ENCODE results near the gene FAM193A.
A peak's percentile ranks its signal among the peaks of the same experiment; 100 is the strongest.
"Not testable (repeated sequence)": the region's sequence is repeated elsewhere in the genome, so short reads cannot be mapped to it uniquely, and the experiment has no call there.

The FAM193A gene

GRCh38 chr4:2515830-2516550, 20.5 kb upstream of the FAM193A start:
- DNase-seq, result no peak

- no peak for DNase-seq
These were observed 19.8 kb upstream of the FAM193A start for GRCh38 chr4:2516635-2517034.

DNA sequence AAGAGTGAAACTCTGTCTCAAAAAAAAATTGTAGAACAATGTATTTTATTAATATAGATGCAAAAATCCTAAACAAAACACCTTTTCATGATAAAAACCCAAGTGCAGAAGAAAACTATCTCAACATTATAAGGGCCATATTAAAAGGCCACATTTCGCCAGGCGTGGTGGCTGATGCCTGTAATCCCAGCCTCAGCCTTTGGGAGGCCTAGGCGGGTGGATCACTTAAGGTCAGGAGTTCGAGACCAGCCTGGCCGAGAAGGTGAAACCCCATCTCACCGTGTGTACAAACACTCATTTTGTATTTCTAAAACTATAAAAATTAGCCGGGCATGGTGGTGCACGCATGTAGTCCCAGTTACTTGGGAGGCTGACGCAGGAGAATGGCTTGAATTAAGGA, 9.9 kb upstream of the FAM193A start:
- DNase-seq, result no peak

DNA sequence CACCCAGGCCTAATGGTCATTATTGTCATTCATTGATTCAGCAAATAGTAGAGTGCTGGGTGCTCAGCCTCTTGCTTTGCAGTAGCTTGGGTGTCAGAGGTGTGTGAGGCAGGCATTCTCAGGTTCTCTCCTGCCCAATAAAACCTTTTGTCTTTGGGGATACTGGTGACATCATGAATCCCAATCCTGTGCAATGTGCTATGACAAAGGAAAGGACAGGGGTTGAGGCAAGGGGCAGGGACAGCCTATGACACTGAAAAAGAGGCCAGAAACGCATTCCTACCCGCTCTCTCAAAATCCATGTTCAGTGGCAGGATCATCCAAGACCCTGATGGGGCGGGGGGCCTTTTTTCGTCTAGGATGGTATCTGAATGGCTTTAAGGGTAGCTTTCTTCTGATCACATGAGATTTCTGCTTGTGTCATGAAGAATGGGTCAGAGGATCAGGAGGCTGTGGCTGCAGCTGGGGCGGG, 1.5 kb upstream of the FAM193A start:
- DNase-seq, result no peak

DNA sequence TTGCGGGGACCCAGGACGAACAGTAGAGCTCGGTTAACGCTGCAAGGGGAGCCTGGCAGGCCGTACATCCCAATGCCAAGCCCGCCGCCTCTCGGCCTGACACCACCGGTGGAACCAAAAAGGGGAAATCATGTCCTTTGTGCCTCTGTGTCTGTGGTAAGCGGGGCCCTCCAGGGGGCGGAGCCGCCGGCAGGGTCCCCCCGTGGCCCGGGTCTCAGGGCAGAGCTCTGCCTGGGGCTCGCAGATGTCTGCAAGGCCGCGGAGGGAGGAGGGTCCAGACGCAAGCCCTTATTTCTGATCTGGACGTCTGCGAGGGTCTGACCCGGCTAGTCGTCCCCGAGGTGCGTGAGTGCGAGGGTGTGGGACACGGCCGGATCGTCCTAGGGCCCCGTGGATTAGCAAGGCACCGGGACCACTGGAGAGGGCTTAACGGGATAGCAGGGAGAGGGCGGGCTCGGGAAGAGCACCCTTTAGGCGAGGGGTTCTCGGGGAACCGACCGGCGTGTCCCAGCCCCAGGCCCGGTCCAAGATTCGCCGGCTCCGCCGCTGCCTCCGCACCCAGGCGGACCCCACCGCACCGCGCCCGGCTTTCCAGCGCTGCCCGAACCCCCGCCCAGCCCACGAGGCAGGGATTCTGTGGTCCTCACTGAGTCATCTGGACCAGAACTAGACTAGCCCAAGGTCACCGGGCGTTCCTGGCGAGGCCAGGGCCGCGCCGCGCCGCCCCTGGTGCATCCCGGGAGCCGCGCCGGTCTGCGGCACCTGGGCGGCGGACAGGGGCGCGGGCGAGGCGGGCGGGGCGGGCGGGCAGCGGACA, 863 bp upstream of the FAM193A start:
- DNase-seq, result peak; percentile 19

DNA sequence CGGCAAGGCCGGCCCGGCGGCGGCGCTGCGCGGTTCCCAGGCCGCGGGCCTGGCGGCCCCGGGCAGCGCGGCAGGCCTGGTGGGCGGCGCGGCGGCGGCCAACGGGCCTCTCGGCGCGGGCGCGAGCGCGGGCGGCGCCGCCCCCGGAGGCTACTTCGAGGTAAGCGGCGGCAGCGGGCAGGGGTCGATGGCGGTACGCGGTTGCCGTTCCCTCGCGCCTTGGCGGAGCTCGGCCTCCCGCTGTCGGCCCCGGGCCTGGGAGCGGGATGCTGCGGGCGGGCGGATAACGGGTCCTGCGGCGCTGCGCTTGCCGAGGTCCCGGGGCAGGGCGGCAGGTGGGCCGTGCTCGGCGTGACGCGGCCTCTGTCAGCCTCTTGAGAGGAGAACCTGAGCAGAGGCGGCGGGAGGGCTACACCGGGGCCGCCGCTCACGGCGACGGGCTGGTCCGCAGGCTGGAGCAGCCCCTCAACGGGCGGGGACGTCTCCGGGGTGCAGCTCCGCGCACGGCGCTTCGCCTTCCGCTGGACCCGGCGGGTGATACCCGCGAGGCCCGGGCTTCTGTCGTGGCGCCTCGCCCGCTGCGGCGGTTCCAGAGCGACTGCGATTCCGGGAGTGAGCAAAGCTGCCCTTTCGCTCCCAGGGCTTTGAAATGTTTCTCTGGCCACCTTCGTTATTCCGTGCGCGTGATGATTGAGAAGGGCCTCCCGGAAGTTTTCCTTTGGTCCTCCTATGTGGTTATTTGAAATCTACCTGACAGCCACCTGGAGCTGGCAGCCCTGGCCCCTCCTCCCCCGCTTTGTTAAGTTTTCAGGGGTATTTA, 774 bp downstream of the FAM193A start:
- no peak for DNase-seq

- not testable (repeated sequence) for DNase-seq
These were observed 7.2 kb downstream of the FAM193A start for GRCh38 chr4:2543580-2544191.

DNA sequence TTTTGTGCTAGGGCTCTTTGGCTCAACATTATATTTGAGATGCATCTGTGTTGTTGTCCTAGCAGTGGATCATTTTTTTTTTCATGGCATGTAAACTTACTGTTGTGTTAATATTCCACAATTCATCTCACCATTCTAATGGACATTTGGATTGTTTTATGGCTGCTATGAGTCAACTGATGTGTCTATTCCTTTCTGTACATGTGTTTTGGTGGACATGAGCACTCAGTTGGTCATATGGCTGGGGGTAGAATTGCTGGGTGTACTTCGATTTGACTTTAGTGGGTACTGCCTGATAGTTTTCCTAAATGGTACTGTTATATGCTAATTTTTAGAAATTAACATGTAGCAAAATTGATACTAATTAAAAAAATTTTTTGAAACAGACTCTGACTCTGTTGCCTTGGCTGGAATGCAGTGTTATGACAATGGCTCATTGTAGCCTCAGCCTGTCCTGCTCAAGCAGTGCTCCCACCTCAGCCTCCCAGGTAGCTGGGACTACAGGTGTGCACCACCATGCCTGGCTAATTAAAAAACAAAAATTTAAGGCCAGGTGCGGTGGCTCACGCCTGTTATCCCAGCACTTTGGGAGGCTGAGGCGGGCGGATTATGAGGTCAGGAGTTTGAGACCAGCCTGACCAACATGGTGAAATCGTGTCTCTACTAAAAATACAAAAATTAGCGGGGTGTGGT, 9.0 kb downstream of the FAM193A start:
- DNase-seq, result no peak

- DNase-seq, result no peak
These were observed 9.9 kb downstream of the FAM193A start for GRCh38 chr4:2546286-2546823.

DNA sequence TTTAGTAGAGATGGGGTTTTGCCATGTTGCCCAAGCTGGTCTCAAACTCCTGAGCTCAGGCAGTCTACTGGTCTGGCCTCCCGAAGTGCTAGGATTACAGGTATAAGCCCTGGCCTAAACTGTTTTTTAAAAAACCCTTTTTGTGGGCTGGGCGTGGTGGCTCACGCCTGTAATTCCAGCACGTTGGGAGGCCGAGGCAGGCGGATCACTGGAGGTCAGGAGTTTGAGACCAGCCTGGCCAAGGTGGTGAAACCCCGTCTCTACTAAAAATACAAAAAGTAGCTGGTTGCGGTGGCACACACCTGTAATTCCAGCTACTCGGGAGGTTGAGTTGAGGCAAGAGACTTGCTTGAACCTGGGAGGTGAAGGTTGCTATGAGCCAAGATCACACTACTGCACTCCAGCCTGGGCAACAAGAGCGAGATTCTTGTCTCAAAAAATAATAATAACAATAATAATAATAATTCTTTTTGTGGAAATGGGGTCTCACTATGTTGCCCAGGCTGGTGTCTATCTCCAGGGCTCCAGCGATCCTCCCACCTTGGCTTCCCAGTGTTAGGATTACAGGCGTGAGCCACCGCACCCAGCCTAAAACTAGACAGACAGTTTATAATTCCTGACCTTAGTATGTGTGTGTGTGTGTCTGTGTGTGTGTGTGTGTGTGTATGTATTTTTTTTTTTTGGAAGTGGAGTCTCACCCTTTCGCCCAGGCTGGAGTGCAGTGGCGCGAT, 10.7 kb downstream of the FAM193A start:
- DNase-seq, result not testable (repeated sequence)

DNA sequence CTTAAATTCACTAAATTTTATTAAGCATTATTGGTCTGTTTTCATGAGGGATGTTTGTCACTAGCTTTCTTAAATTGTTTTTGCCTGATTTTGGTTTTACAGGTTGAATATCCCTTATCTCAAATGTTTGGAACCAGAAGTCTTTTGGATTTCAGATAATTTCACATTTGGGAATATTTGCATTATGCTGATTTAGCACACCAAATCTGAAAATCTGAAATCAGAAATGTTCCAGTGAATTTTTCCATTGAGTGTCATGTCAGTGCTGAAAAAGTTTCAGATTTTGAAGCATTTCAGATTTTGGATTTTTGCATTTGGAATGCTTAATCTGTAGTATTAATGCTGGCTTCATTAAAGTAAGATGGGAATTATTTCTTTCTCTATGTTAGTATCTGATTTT, 14.7 kb downstream of the FAM193A start:
- no peak for DNase-seq

GRCh38 chr4:2552806-2553205, 16.4 kb downstream of the FAM193A start:
- no peak for DNase-seq

- DNase-seq, result no peak
These were observed 21.9 kb downstream of the FAM193A start for GRCh38 chr4:2558301-2558700.

DNA sequence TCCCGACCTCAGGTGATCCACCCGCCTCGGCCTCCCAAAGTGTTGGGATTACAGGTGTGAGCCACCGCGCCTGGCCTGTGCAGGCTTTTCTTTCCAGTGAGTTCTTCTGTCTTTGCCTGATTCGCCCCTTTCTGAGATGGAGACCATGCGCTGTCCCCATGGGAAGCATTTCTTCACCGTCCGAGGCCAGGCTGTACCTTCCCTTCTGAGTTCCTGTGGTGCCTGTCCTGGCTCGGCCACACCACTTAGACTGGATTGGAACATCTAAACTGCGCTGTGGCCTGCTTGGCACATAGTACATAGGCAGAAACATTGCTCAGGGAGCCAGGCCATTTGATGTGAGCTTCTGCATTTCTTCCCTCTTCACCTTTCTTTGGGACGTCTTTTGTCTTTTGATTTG, 23.7 kb downstream of the FAM193A start:
- no peak for DNase-seq

DNA sequence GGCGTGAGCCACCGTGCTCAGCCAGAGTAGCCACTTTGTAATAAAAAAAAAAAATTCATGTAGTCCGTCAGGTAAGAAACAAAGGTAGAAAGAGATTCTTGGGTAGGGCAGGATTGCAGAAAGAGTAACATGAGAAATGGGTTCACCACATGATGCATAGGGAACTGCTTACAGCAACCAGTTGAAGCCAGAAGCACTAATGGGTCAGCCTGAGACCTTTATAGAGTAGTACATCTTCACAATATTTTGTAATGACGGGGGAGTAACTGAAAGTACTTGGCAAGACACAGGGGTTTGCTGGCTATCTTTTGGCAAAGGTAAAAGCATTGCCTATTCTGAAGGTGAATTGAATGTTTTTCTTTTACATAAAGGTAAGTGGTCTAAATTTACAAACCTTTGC, 29.1 kb downstream of the FAM193A start:
- DNase-seq, result no peak

DNA sequence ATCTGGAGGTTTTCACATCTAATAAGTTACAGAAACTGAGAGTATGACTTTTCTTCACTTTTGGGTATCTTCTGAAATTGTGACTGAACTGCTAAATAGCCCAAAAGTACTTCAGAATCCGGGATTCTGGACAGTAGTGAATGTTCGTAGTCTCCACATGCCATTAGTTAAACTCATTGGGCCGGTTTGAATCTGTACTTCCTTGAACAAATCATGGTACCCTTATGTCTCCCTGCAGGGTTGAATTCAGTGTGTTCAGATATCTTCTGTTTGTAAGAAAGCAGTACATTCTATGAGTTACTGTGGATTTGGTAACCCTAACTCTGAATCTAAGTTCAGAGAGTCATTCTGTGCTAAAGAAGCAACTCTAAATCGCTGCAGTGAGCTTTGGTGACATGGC, 33.6 kb downstream of the FAM193A start:
- DNase-seq, result no peak

GRCh38 chr4:2570551-2571222, 34.2 kb downstream of the FAM193A start:
- no peak for DNase-seq

GRCh38 chr4:2572076-2572475, 35.6 kb downstream of the FAM193A start:
- DNase-seq, result no peak

- DNase-seq, result no peak
These were observed 36.4 kb downstream of the FAM193A start for GRCh38 chr4:2572866-2573265.

- DNase-seq, result no peak
These were observed 37.6 kb downstream of the FAM193A start for GRCh38 chr4:2574009-2574408.

GRCh38 chr4:2574863-2575262, 38.4 kb downstream of the FAM193A start:
- no peak for DNase-seq

All from SIG-M5 (cell line).